GM19467 (cell line): ENCODE results near the gene PTK7.
"Not testable (repeated sequence)": the region's sequence is repeated elsewhere in the genome, so short reads cannot be mapped to it uniquely, and the experiment has no call there.

ENCODE experiments used
- ATAC-seq: cut with Tn5 transposase; IDR thresholded peaks from one replicate; pipeline ENCODE4 v1.9.1; 2021; ENCODE audit warnings: mild to moderate bottlenecking, moderate library complexity; ENCODE audit not compliant: unreplicated experiment

PTK7 gene

GRCh38 chr6:43054206-43054943 lies 21.7 kb upstream of the PTK7 start:
- no peak for ATAC-seq

DNA sequence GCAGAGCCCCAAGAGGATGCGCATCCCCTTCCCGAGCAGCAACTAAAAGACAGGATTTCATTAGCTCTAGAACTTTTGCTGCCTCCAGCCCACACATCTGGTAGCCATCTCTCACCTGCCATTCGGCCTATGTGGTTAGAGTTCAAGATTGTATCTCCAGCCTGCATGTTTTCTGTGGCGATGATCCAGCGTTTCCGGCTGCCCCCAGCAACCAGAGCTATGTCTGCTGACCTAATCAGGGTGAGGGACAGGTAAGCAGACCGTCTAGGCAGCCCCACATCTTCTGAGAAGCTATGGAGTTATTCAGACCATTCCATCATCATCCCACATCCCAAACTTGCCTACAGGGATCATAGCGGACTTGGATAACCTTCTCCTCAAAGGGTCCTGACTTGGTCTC lies 20.1 kb upstream of the PTK7 start:
- no peak for ATAC-seq

GRCh38 chr6:43058531-43058930 lies 17.6 kb upstream of the PTK7 start:
- ATAC-seq: no peak

GRCh38 chr6:43059168-43060033 lies 16.7 kb upstream of the PTK7 start, which contains the start of the genes KLC4 and MRPL2:
Gene KLC4 (plus strand): TSS chr6:43059631. CDS start chr6:43061336, 1,705 bp downstream.
Gene MRPL2 (minus strand): TSS chr6:43059434. CDS start chr6:43059381, 53 bp downstream.
- ATAC-seq: peak; percentile 83

DNA sequence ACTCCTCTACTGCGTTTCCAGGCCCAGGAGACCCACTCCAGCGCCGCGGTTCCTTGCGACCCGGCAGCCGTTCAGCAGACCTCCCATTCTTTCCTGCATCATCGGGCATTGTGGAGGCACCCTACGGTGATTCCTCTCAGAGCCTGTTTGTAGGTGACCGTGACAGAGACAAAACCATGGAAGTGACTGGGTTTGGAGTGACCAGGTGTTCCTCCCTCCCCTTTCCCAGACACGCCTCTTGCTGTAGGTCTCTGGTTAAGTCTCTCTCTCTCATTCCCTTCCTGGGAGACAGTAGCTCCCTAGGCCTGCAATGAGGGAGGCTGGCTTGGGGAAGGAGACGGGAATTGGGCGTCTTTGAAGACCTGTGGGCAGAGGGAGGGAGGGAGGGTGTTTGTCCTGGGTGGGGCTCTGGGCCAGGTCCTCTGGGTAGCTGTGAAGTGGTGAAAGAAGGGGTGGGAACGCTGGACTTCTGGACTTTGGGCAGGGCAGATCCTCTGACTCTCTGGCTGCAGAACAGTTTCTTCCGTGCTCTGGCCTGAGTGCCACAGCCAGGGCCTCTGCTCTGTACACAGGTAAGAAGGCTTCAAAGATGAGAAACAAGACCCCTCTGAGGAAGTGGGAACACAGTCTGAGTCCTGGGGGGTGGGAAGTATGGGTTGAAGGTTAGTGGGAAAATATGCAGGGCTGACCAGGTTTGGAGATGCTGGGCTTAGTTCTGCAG lies 15.9 kb upstream of the PTK7 start:
- peak; percentile 4 for ATAC-seq

GRCh38 chr6:43060755-43061633 lies 15.1 kb upstream of the PTK7 start:
- no peak for ATAC-seq

DNA sequence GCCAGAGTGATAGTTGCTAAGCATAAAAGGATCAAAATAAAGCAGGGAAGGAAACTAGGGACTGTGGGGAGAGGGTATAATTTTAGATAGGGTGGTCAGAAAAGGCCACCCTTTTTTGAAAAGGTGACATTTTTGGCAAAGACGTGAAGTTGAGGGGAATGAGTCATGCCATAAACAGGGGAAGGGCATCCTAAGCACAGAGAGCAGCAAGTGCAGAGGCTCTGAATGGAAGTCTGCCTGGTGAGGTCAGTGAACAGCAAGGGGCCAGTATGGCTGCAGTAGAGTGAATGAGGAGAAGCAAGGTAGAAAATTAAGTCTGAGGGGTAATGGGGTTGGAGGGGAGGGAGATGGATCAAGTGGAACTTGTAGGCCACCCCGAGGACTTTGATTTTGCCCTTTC lies 14.3 kb upstream of the PTK7 start:
- no peak for ATAC-seq

GRCh38 chr6:43062818-43063217 lies 13.3 kb upstream of the PTK7 start:
- no peak for ATAC-seq

GRCh38 chr6:43070028-43070632 lies 6.0 kb upstream of the PTK7 start:
- no peak for ATAC-seq

DNA sequence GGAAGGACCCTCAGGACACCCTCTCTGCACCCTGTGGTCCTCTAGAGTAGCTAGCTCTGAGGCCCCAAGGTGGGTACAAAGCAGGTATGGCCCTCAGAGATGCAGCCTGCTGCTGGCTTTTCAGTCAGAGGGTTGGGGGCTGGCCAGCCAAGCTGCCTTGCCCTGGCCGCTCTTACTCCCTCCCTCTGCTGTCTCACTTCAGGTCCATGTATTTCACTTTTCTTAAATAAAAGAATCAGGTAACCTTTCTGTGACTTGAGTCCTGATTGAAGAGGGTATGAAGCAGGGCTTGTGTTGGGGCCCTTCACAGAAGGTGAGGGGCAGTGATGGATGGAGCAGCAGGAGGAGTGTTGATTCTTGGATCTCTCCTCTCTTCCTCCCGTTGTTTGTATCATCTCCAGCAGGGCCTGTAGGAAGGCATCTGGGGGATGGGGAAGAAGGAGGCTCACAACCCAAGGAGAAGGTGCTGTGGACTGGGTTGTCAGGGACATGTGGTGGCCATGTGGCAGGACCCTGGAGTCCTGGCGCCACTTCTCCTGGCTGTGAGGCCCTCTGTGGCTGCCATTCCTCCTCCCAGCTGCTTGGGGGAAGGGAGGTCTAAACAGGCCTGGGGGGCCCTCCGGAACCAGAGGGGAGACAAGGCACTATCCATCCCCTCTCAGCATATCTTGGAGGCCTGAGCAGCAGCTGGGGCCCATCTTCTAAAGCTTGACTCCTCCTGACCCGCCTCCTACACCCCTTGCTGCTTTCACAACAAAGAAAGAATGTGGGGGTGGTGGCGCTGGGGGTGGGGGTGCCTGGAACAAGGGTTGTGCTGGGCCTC lies 1.1 kb upstream of the PTK7 start:
- no peak for ATAC-seq

DNA sequence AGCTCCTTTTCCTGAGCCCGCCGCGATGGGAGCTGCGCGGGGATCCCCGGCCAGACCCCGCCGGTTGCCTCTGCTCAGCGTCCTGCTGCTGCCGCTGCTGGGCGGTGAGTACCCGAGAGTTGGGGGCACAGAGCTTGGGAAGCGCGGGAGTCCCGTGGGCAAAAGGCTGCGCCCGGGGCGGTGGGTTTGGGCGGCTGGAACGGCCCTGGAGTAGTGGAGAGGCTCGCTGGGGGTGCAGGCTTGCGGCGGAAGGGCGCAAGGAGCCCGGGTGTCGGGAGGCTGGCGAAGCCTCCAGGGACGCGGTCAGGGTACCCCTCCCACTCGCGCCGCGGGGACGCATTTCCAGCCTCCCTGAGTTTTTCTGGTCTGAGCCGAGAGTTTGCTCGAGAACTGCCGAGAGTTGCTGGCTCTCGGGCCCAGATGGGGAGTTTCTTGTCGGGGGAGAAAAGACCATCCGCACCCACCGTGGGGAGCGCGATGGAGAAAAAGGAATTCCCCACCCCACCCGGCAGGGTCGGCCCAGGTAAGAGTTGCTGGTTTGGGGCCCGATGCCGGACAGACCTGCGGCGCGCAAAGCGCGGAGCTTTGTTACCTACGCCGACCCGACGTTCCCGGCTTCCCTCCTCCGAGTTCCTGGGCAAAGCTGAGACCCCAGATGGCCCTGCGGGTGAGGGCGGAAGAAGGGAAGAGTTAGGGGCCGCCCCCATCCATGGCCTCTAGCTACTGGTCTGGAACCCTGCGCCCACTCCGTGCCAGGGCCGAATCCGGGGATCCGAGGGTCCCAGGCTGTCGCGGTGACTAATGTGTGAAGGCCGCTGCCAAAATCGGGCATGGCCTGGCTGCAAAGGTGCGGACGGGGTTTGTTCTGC lies 584 bp downstream of the PTK7 start:
- ATAC-seq: no peak

- ATAC-seq: no peak
Observed at GRCh38 chr6:43077333-43077809, 1.3 kb downstream of the PTK7 start.

- ATAC-seq: no peak
Observed at GRCh38 chr6:43077981-43078511, 1.9 kb downstream of the PTK7 start.

DNA sequence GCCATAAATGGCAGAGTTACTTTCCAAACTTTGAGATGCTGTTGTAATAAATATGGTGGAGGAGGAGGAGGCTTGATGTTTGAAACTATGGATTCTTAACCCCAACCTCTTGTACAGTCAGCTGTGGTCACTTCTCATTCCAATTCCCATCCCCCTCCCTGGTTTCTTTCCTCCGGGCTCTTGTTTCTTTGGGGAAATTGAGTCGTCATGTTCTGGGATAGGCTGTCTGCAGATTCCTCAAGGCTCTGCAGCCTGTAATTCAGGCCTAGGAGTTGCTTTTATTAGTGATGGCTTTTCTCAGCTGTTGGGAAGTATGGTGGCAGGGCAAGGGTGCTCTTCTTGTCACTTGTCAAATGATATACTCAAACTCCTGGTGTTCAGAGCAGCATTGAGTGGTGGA lies 2.6 kb downstream of the PTK7 start:
- ATAC-seq: no peak

GRCh38 chr6:43081043-43081442 lies 4.9 kb downstream of the PTK7 start:
- ATAC-seq: no peak

DNA sequence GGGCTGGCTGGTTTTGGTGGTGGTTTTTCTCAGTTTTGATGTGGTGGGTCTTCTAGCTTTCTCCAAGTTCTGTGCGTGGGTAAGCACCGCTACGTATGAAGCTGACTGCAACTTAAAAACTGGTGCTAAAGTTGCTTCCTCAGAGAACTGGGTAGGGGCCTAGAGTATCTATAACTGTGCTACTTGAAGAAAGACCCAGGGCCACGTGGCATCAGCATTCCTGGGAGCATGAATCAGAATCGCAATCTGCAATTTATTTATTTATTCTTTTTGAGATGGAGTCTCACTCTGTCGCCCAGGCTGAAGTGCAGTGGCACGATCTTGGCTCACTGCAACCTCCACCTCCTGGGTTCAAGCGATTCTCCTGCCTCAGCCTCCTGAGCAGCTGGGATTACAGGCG lies 5.8 kb downstream of the PTK7 start:
- ATAC-seq: not testable (repeated sequence)

- ATAC-seq: no peak
Observed at GRCh38 chr6:43082806-43083655, 6.9 kb downstream of the PTK7 start.
